Measurements from ENCODE around the gene PPP1R9A.

Gene PPP1R9A

GRCh38 chr7:95316588-95316987 lies 409.2 kb downstream of the PPP1R9A start:
- TF ChIP-seq, protein P1, sequence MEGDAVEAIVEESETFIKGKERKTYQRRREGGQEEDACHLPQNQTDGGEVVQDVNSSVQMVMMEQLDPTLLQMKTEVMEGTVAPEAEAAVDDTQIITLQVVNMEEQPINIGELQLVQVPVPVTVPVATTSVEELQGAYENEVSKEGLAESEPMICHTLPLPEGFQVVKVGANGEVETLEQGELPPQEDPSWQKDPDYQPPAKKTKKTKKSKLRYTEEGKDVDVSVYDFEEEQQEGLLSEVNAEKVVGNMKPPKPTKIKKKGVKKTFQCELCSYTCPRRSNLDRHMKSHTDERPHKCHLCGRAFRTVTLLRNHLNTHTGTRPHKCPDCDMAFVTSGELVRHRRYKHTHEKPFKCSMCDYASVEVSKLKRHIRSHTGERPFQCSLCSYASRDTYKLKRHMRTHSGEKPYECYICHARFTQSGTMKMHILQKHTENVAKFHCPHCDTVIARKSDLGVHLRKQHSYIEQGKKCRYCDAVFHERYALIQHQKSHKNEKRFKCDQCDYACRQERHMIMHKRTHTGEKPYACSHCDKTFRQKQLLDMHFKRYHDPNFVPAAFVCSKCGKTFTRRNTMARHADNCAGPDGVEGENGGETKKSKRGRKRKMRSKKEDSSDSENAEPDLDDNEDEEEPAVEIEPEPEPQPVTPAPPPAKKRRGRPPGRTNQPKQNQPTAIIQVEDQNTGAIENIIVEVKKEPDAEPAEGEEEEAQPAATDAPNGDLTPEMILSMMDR (IDR thresholded peaks at IDR 0.05), result no peak

- TF ChIP-seq, protein P1 (IDR thresholded peaks at IDR 0.05), result no peak
Measured at GRCh38 chr7:95317546-95317945, 410.2 kb downstream of the PPP1R9A start.

- TF ChIP-seq, protein P1 (IDR thresholded peaks at IDR 0.05), result no peak
Measured at GRCh38 chr7:95317966-95318365, 410.6 kb downstream of the PPP1R9A start.

- TF ChIP-seq, protein P1 (IDR thresholded peaks at IDR 0.05), result no peak
Measured at GRCh38 chr7:95318501-95319100, 411.2 kb downstream of the PPP1R9A start.

DNA sequence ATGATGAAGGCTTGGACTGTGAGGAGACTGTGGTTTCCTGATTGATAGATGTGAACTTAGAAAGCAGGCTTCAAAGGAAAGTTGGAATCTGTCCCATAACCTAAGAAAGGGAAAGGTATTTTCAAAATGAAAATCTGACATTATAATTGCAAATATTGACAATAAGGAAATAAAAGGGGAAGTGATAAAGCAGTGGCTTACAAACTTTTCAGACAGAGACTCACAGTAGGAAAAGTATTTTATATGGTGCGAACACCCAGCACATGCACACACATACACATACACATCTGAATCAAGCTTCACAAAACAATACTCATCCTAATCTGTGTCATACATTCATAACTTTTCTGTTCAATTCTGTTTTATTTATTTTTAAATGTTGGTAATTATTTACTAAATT lies 412.2 kb downstream of the PPP1R9A start:
- TF ChIP-seq, protein P1 (IDR thresholded peaks at IDR 0.05), result no peak

DNA sequence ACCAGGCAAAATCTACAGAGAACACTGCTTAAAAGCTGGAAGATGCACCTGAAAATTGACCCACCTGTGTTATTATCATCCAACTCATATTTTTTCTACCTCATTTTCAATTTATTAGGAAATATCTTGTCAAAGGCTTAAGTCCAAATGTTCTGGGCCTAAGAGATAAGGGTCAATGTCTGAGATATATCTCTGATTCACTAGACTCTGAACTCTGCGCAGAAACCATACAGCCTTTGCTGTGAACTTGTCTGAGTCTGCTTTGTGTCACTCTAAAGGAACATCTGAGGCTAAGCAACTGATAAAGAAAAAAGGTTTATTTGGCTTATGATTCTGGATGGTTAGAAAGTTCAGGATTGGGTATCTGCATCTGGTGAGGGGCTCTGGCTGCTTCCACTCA lies 413.3 kb downstream of the PPP1R9A start:
- TF ChIP-seq, protein P1 (IDR thresholded peaks at IDR 0.05), result no peak

- TF ChIP-seq, protein P1 (IDR thresholded peaks at IDR 0.05), result no peak
Measured at GRCh38 chr7:95321720-95322119, 414.3 kb downstream of the PPP1R9A start.

GRCh38 chr7:95322396-95322795 lies 415.0 kb downstream of the PPP1R9A start:
- TF ChIP-seq, protein P1 (IDR thresholded peaks at IDR 0.05), result no peak
